Measurements from ENCODE around the gene OR2F1.

DNA sequence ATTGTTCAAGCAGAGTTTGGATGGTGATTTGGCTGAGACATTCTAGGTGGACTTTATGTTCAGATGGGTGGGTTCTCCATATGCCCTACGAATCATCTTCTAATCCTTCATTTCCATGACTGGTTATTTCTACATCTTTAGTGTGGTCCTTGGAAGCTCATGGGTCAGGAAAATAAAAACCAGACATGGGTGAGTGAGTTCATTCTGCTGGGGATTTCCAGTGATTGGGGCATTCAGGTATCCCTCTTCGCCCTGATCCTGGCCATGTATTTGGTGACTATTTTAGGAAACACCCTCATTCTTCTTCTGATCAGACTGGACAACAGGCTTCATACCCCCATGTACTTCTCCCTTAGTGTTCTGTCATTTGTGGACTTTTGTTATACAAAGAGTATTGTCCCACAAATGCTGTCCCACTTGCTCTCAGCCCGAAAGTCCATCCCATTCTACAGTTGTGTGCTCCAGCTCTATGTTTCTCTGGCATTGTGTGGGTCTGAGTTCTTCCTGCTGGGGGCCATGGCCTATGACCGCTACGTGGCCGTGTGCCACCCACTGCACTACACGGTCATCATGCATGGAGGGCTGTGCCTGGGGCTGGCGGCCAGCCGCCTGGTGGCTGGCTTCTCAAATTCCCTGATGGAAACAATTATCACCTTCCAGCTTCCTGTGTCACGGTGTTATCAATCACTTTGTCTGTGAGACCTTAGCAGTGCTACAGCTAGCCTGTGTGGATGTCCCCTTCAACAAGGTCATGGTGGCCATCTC is 26.3 kb downstream of the OR2F1 start:
- TF ChIP-seq, protein P1, sequence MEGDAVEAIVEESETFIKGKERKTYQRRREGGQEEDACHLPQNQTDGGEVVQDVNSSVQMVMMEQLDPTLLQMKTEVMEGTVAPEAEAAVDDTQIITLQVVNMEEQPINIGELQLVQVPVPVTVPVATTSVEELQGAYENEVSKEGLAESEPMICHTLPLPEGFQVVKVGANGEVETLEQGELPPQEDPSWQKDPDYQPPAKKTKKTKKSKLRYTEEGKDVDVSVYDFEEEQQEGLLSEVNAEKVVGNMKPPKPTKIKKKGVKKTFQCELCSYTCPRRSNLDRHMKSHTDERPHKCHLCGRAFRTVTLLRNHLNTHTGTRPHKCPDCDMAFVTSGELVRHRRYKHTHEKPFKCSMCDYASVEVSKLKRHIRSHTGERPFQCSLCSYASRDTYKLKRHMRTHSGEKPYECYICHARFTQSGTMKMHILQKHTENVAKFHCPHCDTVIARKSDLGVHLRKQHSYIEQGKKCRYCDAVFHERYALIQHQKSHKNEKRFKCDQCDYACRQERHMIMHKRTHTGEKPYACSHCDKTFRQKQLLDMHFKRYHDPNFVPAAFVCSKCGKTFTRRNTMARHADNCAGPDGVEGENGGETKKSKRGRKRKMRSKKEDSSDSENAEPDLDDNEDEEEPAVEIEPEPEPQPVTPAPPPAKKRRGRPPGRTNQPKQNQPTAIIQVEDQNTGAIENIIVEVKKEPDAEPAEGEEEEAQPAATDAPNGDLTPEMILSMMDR (IDR thresholded peaks at IDR 0.05) = no peak
- TF ChIP-seq POLR2A (IDR thresholded peaks at IDR 0.05) = no peak
